Colonic mucosa (tissue), 4 donors: ENCODE data around the gene SYNE4. TPM values are rescaled to one million over a fixed set of nuclear protein-coding genes. Genes with fewer than 3 reads are reported as not detected.

Experiments
- DNase-seq: peaks from one replicate; pipeline ENCODE4 v3.0.0-alpha.2; 2020
- H3K27ac ChIP-seq: fragments of 200-600 bp; one replicate; pipeline ENCODE4 v1.8.0; 2021
- H3K27me3 ChIP-seq: fragments of 200-600 bp; one replicate; pipeline ENCODE4 v1.8.0; 2021
- H3K36me3 ChIP-seq: fragments of 200-600 bp; one replicate; pipeline ENCODE4 v1.8.0; 2021
- H3K4me1 ChIP-seq: fragments of 200-600 bp; one replicate; pipeline ENCODE4 v1.8.0; 2021; ENCODE audit warnings: mild to moderate bottlenecking
- H3K4me3 ChIP-seq: fragments of 200-600 bp; one replicate; pipeline ENCODE4 v1.8.0; 2021
- H3K9ac ChIP-seq, 2 donors: one replicate each; pipeline ENCODE4 v1.7.0; 2013; ENCODE audit warnings: control low read depth in 2 of 2, low read depth in 2 of 2, low read length in 2 of 2
- H3K9me3 ChIP-seq: fragments of 200-600 bp; one replicate; pipeline ENCODE4 v1.8.0; 2021
- CTCF ChIP-seq: fragments of 200-600 bp; IDR thresholded peaks from one replicate; pipeline ENCODE4 v1.8.0; 2022; ENCODE audit warnings: antibody characterized with exemption, mild to moderate bottlenecking
- intact Hi-C: fragments of 100-400 bp; cut with DNase I; formaldehyde crosslinking; loops from one replicate; pipeline ENCODE4 v1.14.1; 2022
- total RNA-seq, 2 donors: library from RNA; stranded (reverse); fragmentation: NEBNext Ultra II Directional in 1 of 2; extraction: Animal tissue kit (Norgen Biotek cat#: 25700) in 1 of 2; gene quantifications; one replicate each; pipeline ENCODE4 v1.2.1, GENCODE V29; 2021
- donor health status: healthy.
- donor health status: DM: no; HTN: no; CAD: no.
- donor health status: DM: no; HTN: no; CAD: no.

Gene SYNE4
- total RNA-seq, 2 donors from 2014 or later = 9.3 to 10.1 TPM

- intact Hi-C loops = loop anchor here (10.0 kb wide), 1 partner anchor 101 kb away; the partner anchor contains the start of genes OVOL3, POLR2I and TBCB
- TF ChIP-seq CTCF = no peak
- Histone ChIP-seq H3K9ac (peak within 1 kb of the TSS; percentile 87 to 88), H3K36me3 (no peaks in the 10 kb centered on the region), H3K9me3 (no peaks in the 10 kb centered on the region), H3K27ac (peak within 1 kb of the TSS; percentile 19), H3K4me1 (peaks cover 4% of the 10 kb centered on the region), H3K27me3 (no peaks in the 10 kb centered on the region), H3K4me3 (peak within 1 kb of the TSS; percentile 64)
- DNase-seq = peak; percentile 99
Measured at GRCh38 chr19:36014012-36014924, 5.7 kb upstream of the SYNE4 start, which contains the start of gene ALKBH6. TSS of gene ALKBH6 (minus strand) at chr19:36014213. CDS start at chr19:36013397, 816 bp downstream.

DNA sequence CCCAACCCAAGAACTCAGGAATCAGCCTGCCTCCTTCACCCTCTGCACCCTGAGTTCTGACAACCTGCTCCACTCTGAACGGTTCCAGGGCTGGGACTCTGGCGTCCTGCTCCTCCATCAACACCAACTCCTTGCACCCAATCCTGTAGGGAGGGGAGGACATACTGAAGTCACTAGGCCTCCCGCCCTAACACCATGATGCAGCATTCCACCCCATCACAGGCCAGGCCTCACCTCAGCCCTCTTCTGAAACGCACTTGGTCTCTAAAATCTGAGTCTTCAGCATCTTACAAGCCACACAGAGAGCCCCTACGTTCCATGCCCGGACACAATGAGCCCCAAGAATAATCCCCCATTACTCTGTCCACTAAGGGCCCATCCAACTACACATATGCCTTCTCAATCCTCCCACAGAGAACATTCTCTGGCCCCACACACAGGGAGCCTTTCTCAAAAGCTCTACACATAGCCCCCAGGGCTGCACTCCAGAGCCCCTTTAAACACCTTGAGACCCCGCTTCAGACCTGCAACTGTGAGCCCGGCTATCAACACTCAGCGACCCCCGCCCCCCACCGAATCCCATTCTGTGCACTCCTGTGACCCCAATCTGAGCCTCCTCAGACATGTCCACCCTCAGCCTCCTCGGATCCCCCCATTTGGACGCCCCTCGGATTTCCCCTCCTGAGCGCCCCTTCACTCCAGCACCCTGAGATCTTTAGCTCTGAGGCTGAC is 4.8 kb upstream of the SYNE4 start:
- intact Hi-C loops = loop anchor here (10.0 kb wide), 1 partner anchor 101 kb away; the partner anchor contains the start of genes OVOL3, POLR2I and TBCB
- Histone ChIP-seq H3K4me1 (peaks cover 4% of the 10 kb centered on the region), H3K9ac (peak overlapping the region; percentile 87 to 88), H3K27me3 (no peaks in the 10 kb centered on the region), H3K9me3 (no peaks in the 10 kb centered on the region), H3K4me3 (peak overlapping the region; percentile 64), H3K27ac (no peak overlapping the region), H3K36me3 (no peaks in the 10 kb centered on the region)
- no peak for TF ChIP-seq CTCF
- no peak for DNase-seq

- DNase-seq = no peak
- no peak for TF ChIP-seq CTCF
- Histone ChIP-seq H3K27me3 (no peaks in the 10 kb centered on the region), H3K4me1 (peaks cover 4% of the 10 kb centered on the region), H3K27ac (no peak overlapping the region), H3K36me3 (no peaks in the 10 kb centered on the region), H3K9me3 (no peaks in the 10 kb centered on the region), H3K9ac (no peak overlapping the region), H3K4me3 (no peak overlapping the region)
- intact Hi-C loops = loop anchor here (10.0 kb wide), 1 partner anchor 104 kb away; the partner anchor contains the start of genes OVOL3, POLR2I and TBCB
Measured at GRCh38 chr19:36010402-36010801, 1.8 kb upstream of the SYNE4 start.

GRCh38 chr19:36009633-36010379 is 1.2 kb upstream of the SYNE4 start:
- DNase-seq = no peak
- peak overlapping the region; percentile 75 for H3K27ac ChIP-seq

More at GRCh38 chr19:36009633-36010379, 1.2 kb upstream of the SYNE4 start:
- Histone ChIP-seq H3K9me3 (no peaks in the 10 kb centered on the region), H3K4me1 (peaks cover 4% of the 10 kb centered on the region), H3K27me3 (no peaks in the 10 kb centered on the region), H3K36me3 (no peaks in the 10 kb centered on the region), H3K4me3 (peak overlapping the region; percentile 51), H3K9ac (peak overlapping the region; percentile 54 to 68)
- TF ChIP-seq CTCF = no peak
- intact Hi-C loops = loop anchor here (10.0 kb wide), 1 partner anchor 105 kb away; the partner anchor contains the start of genes OVOL3, POLR2I and TBCB
